ENCODE results near the gene ISLR.
"Not testable (repeated sequence)": the region's sequence is repeated elsewhere in the genome, so short reads cannot be mapped to it uniquely, and the experiment has no call there.

ISLR gene

GRCh38 chr15:74137537-74137894 is 36.0 kb upstream of the ISLR start:
- DNase-seq, result peak; percentile 54

GRCh38 chr15:74138642-74139041 is 34.9 kb upstream of the ISLR start:
- DNase-seq, result peak; percentile 30

DNA sequence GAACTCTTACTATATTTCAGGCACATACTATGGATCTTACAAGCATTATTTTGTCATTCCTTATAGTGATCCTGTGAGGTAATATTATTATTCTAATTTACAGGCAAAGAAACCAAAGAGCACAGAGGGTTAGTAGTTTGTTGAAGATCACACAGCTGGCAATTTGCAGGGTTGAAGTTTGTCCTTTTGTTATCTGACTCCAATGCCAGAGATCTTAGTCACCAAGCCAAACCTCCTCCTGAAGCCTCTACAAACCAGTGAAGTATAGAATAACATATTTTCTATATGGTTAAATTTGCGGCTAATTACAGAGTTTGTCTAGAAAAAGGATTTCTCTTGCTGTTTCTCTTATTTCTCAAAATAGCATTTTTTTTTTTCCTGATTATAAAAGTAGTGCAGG is 31.9 kb upstream of the ISLR start:
- DNase-seq, result no peak

GRCh38 chr15:74144153-74144775 is 29.2 kb upstream of the ISLR start:
- DNase-seq, result peak; percentile 15

- no peak for DNase-seq
Measured at GRCh38 chr15:74146277-74146800, 27.2 kb upstream of the ISLR start.

- no peak for DNase-seq
Measured at GRCh38 chr15:74147051-74147450, 26.5 kb upstream of the ISLR start.

- DNase-seq, result peak; percentile 50
Measured at GRCh38 chr15:74155766-74156417, 17.6 kb upstream of the ISLR start.

DNA sequence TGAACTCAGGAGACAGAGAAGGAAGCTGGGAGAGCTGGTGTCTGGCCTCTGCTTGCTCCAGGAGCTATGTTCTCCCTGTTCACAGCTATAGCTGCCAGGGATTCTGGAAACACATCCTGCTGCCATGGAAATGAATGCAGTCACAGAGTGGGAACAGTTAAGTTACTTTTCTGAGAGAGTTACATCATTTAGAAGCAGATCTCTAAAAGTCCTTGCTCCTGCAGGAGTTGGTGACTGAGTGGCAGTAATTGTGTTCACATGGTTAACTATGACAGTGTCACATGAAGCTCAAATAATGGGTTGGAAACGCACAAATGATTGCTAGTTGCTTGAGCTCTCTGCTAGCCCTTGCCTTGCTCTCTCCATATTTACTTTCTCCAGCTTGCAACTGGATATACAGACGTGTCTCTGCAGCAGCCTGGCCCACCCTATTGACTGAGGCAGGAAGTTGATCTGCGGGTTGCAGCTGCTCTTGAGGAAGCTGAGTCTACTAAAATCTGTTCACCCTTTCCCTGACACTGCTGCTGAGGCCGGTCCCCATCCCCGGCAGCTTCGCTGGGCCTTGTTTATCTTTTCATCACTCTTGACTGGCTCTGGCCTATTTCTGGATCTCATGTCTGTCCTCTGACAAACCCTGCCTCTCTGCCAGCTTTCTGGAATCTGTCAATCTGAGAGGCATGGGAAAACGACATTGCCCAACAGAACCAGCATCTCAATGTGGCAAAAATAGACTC is 16.7 kb upstream of the ISLR start:
- DNase-seq, result peak; percentile 78

- DNase-seq, result peak; percentile 23
Measured at GRCh38 chr15:74157868-74158827, 15.4 kb upstream of the ISLR start.

DNA sequence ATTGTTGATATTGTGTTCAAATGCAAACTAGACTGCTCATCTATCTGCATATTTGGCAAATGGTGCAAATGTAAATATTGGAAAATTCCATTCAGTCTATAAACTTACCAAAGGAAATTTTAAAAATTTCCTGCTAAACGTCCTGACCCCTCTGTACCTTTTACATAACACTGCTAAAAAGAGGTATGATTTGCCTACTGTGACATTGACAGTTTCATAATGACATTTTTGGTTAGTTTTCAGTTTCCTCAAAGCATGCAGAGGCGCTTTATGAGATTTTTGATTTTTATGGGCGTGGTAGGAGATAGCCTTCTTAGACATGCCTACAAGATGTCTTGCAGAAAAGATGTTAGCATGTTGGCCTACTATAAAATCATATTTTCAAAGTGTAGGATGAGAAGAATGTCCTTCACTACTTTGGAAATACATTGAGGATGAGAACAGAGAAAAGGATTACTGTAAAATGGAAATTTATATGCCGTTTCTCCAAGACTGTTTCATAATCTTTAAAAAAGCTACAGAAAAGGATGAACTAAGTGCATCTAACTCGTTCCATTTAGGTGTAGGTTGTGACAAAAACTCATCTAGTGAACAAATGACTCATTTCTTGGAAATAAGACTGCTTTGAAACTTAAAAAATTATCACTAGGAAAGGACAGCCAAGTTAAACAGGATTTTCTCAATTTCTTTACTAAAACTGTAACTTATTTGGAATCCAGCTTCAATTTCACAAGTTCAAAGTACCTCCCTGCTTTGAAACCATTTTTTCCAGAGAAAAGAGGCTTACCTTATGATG is 14.5 kb upstream of the ISLR start:
- DNase-seq, result no peak

DNA sequence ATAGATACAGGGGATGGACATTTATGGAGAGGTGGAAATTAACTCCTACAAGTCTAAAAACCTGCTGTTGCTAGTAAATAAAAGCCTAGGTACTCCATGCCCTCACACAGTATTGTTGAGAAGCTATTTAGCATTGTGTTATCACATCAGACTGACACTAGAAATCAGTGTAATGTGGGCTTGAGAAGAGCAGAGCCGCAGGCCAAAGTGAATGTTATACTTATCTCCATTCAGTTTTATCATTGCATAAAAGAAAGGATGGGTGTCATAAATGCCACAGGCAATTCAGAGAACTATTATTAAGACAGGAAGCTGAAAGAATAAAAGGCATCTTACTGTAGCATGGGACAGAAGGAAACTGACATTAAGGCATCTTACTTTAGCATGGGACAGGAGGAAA is 13.7 kb upstream of the ISLR start:
- DNase-seq, result no peak

GRCh38 chr15:74160390-74160789 is 13.1 kb upstream of the ISLR start:
- not testable (repeated sequence) for DNase-seq

DNA sequence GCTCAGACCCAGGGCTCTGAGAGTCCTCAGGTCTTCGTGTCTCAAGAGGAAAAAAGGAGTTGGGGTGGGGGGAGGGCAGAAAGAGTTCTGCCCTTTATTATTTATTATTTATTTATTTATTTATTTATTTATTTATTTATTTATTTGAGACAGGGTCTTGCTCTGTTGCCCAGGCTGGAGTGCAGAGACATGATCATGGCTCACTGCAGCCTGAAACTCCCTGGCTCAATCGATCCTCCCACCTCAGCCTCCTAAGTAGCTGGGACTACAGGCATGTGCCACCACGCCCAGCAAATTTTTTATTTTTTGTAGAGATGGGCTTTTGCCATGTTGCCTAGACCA is 11.3 kb upstream of the ISLR start:
- not testable (repeated sequence) for DNase-seq

DNA sequence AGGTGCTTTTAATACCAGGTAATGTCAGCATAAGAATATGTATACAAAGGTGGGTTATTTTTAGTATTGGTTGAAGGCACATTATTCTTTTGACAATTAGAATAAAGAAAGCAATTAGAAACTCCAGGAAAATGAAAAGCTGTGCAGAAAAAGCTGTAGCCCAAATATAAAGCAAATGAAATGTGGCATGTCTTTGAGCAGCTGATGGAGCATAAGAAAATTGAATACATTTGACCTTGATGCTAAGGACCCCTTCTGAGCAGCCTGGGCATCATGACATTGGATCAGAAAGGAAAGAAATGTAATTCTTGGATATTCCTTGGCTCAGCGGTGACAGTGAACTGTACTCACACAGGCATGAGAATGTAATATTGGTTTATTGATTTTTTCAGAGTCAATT is 8.0 kb upstream of the ISLR start:
- DNase-seq, result peak; percentile 85

DNA sequence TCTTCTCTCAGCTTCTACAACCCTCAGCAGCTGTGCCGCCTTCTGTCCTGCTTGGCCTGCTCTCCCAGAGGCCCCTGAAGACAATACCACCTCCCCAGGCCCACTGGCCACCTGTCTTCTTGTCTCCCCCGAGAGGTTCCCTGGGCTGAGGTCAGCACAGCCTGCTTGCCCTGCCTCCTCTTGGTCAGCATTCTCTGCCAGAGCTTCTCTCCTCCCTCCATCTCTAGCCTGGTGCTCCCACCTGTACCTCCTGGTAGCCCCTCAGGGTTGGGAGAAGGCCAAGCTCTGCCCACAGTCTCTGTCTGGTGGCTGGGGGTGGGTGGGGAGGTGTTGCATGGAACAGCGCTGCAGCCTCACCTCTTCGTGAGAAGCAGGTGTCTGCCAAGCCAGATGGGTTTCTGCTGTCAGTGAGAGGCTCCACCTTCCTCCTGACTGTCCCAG is 5.6 kb upstream of the ISLR start:
- DNase-seq, result no peak

- DNase-seq, result no peak
Measured at GRCh38 chr15:74168711-74169126, 4.8 kb upstream of the ISLR start.

- DNase-seq, result no peak
Measured at GRCh38 chr15:74170071-74170844, 3.3 kb upstream of the ISLR start.

- DNase-seq, result no peak
Measured at GRCh38 chr15:74170875-74171578, 2.5 kb upstream of the ISLR start.

GRCh38 chr15:74171965-74172541 is 1.5 kb upstream of the ISLR start:
- DNase-seq, result no peak

All from retina (tissue), 1 donor.